ENCODE results near the gene CHMP2B. TPM values are rescaled to one million over a fixed set of nuclear protein-coding genes. Genes with fewer than 3 reads are reported as not detected.
"Not testable (repeated sequence)": the region's sequence is repeated elsewhere in the genome, so short reads cannot be mapped to it uniquely, and the experiment has no call there.

CHMP2B gene
- total RNA-seq, 1 donor from 2014 or later, result 20.8 TPM

DNA sequence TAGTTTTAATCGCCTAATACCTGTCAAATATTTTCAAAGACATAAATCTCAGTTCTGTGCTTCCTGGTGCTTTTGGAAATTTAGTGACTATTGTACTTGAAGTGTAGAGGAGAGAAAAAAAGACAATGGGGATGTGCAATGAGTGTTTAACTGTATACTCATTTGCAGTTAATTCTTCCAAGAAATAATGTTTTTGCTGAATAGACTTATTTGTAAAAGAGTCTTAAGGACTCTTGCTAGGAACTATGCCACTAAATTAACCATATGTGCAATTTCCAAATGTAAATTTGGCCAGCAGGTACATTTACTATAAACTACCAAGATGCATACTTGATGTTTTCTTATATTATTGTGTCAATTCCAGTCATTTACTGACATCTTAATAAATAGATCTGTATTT, 2.0 kb downstream of the CHMP2B start:
- intact Hi-C loops (cut with micrococcal nuclease), result no loop called here

GRCh38 chr3:87233805-87234204, 6.7 kb downstream of the CHMP2B start:
- intact Hi-C loops (cut with micrococcal nuclease), result no loop called here

GRCh38 chr3:87236093-87236492, 9.0 kb downstream of the CHMP2B start:
- intact Hi-C loops (cut with micrococcal nuclease), result no loop called here

DNA sequence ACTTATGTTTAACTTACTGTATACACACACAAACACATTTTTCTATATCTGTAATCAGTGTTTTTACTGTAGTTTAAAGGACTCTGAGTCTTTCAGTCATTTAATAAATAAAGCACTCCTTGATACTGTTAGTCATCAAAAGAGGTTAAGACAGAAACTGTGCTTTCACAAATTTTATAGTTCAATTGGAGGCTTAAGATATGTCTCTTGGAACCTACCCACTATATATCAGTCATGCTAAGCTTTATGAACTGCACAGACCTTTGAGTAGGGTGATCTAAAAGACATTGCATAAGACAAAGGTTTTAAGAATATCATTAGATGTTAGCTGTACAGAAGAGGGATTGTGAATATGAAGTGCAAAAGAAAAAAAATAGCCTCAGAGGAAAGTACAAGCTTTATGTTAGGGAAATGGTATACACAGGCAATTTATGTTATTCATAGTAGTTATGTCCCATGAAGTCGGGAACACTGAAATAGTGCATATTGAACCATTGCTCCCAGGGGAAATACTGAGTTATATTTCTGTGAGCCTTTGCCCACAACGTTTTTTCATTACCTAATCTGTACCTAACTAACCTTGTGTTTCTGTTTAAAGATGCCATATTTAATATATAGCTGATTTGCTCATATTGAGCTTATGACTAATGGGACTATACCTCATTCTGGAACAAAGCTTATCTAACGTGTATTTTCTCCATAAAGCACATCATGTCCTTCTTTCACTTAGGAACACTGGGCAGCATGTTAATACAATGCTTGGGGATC, 19.7 kb downstream of the CHMP2B start:
- intact Hi-C loops (cut with micrococcal nuclease), result no loop called here

- intact Hi-C loops (cut with micrococcal nuclease), result no loop called here
Measured at GRCh38 chr3:87247430-87247773, 20.3 kb downstream of the CHMP2B start.

DNA sequence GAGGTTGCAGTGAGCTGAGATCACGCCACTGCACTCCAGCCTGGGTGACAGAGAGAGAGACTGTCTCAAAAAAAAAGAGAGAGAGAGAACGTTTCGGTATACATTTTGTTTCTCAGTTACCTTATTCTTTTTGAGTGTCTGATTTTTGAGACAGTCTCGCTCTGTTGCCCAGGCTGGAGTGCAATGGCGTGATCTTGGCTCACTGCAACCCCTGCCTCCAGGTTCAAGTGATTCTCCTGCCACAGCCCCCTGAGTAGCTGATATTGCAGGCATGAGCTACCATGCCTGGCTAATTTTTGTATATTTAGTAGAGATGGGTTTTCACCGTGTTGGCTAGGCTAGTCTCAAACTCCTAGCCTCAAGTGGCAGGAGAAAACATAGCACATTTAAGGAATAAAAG, 21.1 kb downstream of the CHMP2B start:
- intact Hi-C loops (cut with micrococcal nuclease), result not testable (repeated sequence)

- intact Hi-C loops (cut with micrococcal nuclease), result no loop called here
Measured at GRCh38 chr3:87248831-87249230, 21.7 kb downstream of the CHMP2B start.

DNA sequence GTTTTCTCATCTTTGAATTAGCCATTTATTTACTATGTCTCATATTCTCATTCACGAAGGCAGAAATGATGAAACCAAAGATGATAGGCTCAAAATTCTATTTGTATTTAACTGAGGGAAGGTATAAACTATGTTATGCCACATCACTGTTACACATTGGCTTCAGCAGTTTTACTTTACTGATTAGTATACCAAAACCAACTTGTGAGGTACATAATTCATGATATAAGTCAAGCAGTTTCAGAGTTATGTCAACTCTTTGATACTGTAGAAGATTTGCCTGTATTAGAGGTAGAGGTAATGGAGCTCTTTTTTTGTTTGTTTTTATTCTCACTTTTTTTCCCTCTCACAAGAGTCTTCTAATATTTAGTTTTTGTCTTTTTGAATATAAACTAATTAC, 22.9 kb downstream of the CHMP2B start:
- intact Hi-C loops (cut with micrococcal nuclease), result no loop called here

GRCh38 chr3:87260270-87260669, 33.2 kb downstream of the CHMP2B start:
- intact Hi-C loops (cut with micrococcal nuclease), result loop anchor here (1.0 to 10.0 kb wide), 4 partner anchors 92 to 920 kb away; no protein-coding TSS in a partner anchor

DNA sequence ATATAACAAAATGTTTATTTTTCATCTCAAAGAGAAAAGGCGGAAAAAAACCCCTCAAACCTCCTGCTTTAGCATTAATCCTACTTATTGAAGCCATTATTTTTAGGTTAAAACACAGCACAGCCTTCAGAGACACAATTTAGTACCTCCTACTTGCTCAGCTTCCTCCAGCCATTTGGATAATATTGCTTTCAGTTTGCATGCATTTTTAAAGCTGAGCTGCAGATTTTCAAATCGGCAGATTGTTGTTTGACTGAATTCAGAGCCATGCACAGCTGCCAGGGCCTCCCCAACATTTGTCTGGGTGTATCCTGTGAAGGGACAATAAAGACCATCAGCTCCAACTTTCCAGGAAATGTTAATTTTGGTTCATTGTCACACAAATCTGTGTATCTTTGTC, 34.8 kb downstream of the CHMP2B start:
- intact Hi-C loops (cut with micrococcal nuclease), result loop anchor here (5.0 to 10.0 kb wide), 2 partner anchors 90 to 743 kb away; no protein-coding TSS in a partner anchor

DNA sequence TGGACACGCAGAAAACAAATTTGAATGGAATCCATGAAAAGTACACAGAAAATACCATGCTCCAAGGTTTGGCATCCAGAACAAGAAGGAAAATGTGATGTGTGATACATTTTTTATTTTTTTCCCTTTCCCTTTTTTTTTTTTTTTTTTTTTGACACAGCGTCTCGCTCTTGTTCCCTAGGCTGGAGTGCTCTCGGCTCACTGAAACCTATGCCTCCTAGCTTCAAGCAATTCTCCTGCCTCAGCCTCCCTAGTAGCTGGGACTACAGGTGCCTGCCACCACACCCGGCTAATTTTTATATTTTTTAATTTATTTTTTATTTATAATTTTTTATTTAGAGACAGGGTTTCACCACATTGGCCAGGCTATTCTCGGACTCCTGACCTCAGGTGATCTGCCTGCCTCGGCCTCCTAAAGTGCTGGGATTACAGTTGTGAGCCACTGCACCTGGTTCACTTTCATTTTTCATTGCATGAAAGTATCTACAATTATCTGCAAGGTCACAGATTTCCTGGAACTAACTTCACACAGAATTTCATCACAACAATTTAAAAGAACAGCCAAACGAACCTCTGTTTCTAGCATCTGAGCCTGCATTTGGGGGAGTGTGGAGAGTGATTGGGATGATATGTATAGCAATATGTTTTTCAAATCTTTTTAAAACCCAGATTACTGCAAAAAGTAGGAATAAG, 41.0 kb downstream of the CHMP2B start:
- intact Hi-C loops (cut with micrococcal nuclease), result loop anchor here (10.0 kb wide), 1 partner anchor 737 kb away; no protein-coding TSS in a partner anchor

DNA sequence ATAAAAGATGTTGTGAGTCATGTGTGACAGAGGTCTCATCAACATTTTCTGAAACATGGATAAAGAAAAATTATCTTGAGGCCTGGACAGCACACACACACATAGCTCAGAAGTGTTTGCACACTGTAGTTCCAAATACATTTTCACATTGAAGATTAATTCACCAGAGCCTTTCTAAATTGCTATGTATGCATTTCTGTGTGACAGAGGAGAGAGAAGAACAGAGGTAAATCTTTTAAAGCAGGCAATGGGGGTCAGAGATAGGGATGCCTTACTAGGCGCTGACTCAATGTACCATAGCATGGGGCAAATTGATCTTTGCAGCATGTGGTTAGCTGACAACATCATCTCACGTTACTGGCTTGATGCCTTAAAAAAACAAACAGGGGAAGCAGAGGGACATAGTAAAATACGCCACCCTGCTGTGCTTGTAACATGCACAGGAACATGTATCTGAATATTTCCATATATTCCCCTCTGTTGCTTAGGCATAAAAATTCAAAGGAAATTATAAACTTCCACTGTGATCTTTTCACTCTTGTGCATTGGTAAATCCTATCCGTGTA, 41.6 kb downstream of the CHMP2B start:
- intact Hi-C loops (cut with micrococcal nuclease), result loop anchor here (10.0 kb wide), 1 partner anchor 736 kb away; no protein-coding TSS in a partner anchor

GRCh38 chr3:87269723-87270122, 42.6 kb downstream of the CHMP2B start:
- intact Hi-C loops (cut with micrococcal nuclease), result loop anchor here (10.0 kb wide), 2 partner anchors 735 to 875 kb away; partner anchors contain the start of gene C3orf38

GRCh38 chr3:87270908-87271700, 44.0 kb downstream of the CHMP2B start:
- intact Hi-C loops (cut with micrococcal nuclease), result loop anchor here (1.0 to 10.0 kb wide), 2 partner anchors 44 to 874 kb away; partner anchors contain the start of genes C3orf38 and CHMP2B

GRCh38 chr3:87272718-87273341, 45.7 kb downstream of the CHMP2B start:
- intact Hi-C loops (cut with micrococcal nuclease), result loop anchor here (10.0 kb wide), 1 partner anchor 872 kb away; the partner anchor contains the start of gene C3orf38

GRCh38 chr3:87276484-87276883, 49.4 kb downstream of the CHMP2B start, which contains the start of gene POU1F1:
POU1F1 (minus strand) TSS chr3:87276584; CDS start chr3:87276462, 122 bp downstream.
- intact Hi-C loops (cut with micrococcal nuclease), result loop anchor here (10.0 kb wide), 1 partner anchor 868 kb away; the partner anchor contains the start of gene C3orf38

DNA sequence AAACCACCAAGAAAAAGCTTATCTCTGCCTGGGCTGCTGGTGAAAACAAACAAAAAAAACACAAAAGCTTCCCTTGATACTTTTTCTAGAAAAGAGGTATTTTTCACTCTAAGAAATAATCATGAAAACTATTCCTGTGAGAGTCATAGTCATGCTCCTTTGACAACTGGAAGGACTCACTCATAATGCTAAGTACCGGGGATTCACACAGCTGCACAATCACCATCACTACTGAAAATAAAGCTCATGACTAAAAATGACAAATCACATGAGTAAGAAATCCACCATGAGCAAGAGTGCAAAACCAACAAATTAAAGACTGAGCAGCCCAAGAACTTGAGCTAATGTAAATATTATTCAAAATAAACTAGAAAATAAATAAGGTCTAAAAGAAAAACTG, 59.9 kb downstream of the CHMP2B start:
- intact Hi-C loops (cut with micrococcal nuclease), result no loop called here

DNA sequence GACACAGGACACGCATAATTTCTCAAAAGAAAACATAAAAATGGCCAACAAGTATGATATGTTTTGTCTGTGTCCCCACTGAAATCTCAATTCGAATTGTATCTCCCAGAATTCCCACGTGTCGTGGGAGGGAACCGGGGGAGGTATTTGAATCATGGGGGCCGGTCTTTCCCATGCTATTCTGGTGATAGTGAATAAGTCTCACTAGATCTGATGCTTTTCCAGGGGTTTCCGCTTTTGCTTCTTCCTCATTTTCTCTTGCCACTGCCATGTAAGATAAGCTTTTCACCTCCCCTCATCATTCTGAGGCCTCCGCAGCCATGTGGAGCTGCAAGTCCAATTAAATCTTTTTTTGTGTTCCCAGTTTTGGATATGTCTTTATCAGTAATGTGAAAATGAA, 61.3 kb downstream of the CHMP2B start:
- intact Hi-C loops (cut with micrococcal nuclease), result no loop called here

DNA sequence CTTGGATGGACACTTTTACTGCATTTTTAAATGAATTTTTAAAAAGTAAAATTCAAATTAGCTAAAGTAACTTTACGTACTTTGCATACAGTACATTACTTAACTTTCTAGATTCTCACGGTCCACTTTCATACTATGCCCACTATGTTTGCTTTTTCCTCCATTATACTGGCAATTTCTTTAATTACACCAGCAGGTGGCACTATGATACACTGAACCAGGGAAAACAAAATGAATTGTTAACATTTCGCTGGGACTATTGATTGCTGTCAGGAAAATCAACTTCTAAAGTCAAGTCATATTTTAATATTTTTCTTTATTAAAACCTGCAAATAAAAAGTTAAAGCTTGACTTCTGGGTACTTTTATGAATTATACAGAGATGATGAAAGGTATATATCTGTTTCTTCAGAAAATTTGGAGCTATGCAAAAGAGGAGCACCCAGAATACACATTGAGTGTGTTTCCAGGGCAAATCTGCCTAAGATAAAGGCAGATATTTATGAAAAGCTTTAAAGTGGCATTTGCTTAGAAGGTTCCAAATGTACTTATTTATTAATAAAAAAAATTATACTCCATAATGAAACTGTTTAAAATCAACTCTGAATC, 71.1 kb downstream of the CHMP2B start:
- intact Hi-C loops (cut with micrococcal nuclease), result loop anchor here (1.0 to 5.0 kb wide), 3 partner anchors 206 to 884 kb away; no protein-coding TSS in a partner anchor

DNA sequence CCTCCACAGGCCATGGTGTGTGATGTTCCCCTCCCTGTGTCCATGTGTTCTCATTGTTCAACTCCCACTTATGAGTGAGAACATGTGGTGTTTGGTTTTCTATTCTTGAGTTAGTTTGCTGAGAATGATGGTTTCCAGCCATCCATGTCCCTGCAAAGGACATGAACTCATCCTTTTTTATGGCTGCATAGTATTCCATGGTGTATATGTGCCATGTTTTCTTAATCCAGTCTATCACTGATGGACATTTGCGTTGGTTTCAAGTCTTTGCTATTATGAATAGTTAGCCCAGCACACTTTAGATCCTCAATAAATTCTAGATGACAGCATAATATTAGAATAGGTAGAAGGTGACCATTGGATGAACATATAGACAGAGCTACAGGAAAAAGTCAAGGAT, 77.9 kb downstream of the CHMP2B start:
- intact Hi-C loops (cut with micrococcal nuclease), result not testable (repeated sequence)
